Fibroblast of upper back skin (primary cell): ENCODE data around the gene TMUB1.
A peak's percentile ranks its signal among the peaks of the same experiment; 100 is the strongest.

Experiments
- DNase-seq: peaks from one replicate; pipeline ENCODE4 v3.0.0-alpha.2; 2013

The TMUB1 gene

DNA sequence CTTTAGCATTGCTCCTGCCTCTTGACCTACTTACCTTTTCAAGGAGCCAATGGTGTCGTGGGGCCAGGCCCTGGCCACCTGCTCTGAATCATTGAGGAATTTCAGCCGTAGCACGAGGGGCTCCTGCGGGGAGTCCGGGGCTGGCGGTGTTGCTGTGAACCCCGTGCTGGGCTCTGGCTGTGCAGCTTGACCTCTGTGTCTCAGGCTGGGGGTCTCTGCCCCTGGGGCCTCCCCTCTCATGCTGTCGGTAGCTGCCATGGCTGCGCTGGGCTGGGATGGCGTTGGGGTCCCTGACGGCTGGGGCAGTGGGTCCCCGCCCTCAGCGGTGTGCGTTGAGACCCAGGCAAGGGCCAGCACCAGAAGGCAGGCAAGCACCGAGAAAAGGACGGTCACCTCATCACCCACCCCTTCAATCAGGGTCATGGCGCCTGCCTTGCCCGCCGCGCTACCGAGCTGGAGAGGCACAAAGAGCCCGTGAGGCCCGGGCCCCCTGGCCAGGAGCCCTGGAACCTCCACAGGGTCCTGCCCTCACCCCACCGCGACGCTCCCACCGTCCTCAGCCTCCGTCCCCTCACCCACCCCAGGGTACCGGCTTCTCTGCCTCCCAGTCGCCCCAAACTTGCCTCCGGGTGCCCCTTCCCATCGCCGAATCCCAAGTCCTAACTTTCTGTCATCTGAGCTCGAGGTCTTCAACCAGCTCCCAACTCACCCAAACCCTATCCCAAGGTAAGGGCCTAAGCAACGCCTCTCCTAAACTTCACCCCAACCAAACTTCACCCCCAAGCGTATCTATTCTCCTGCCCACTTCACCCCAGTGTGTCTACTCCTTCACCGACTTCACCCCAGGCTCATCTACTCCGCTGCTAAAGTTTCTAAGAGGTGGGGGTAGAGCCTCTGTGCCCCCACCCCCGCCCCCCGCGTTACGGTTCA, 887 bp downstream of the TMUB1 start:
- DNase-seq, result no peak

DNA sequence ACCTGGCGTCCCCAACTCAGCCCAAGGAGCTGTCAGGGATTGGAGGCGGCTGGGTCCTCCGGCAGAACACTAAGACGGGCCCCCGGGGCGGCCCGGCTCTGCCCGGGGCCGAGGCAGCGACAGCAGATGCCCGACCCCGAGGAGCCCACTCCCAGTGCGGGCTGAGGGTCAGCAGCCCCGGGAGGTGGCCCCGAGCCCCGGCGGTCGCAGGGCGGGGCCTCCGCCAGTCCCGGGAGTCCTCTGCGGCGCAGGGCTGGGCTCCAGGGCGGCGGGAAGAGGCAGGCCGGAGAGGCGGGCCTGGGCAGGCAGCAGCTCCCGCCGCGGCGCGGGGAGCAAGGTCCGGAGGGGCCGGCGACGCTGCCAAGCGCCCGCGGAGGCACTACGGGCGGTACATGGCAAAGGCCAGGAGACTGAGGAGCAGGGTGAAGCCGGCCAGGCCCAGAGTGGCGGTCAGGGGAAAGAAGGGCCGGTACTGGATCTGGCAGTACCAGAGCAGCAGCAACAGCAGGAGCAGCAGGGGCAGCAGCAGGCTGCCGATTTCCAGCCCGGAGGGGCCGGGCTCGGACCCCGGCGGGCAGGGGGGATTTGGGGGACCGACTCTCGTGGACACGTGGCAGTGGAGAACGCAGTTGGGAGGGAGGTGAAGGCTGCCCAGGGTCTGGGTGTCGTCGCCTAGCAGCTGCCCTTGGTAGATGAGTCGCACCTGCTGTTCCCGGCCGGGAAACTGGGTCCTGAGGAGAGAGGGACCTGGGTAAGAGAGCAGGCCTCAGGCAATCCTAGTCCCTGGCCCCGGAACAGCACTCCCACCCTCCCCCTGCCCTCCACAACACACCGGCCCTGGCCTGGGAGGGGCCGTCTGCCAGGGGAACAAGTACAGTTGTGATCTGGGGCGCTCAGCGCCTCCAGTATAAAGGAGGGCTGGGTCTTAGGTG, 1.9 kb downstream of the TMUB1 start:
- no peak for DNase-seq

DNA sequence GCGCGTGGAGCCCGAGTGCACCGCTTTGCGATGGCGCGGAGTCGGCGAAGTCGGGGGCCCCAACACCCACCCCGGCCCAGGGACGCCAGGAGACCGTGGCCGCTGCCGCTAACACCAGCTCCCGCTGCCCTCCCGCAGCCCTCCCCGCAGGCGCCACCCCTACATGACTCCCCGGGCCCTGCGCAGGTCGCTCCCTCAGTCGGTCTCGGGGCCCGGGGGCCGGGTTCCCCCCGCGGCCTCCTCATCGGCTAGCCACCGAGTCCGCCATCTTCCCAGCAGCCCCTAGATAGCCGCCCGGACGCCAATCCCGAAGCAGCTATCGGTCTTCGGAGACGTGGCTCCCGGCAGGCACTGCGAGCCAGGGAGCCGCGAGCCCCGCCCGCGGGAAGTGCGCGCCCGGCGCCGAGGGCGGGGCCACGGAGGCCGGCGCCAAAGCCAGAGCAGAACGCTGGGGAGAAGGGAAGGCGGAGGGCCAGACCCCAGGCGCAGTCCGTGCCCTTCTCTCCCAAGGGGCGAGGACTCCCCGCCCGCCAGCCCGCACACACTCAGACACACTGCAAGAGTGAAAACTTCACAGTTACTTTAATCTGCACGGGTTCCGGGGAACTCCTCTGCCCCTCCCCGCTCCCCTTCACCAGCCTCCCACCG, 2.6 kb downstream of the TMUB1 start, which contains the start of gene FASTK:
TSS of gene FASTK (minus strand) at position 288 of the 648 bp plus-strand sequence. CDS start at position 245, 43 bp downstream.
- DNase-seq, result peak; percentile 90

DNA sequence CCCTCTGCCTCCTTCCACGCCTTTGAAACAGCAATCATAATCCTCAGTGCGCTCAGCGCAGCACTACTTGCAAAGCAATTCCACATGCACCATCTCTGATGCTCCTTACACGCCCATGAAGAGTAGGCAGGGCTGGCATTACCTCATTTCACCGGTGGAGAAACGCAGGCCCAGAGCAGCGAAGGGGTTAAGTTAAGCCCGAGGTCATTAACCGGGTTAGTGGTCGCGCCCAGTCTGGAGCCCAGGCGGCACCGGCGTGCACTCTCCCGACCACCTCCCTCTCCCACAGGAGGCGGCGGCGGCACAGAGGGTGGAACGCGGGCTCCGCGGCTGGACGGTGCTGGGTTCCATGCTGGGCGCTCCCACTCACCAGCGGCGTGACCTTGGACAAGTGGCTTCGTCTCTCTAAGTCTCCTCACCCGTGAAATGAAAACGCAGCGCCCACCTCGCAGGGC, 3.2 kb downstream of the TMUB1 start:
- DNase-seq, result no peak

DNA sequence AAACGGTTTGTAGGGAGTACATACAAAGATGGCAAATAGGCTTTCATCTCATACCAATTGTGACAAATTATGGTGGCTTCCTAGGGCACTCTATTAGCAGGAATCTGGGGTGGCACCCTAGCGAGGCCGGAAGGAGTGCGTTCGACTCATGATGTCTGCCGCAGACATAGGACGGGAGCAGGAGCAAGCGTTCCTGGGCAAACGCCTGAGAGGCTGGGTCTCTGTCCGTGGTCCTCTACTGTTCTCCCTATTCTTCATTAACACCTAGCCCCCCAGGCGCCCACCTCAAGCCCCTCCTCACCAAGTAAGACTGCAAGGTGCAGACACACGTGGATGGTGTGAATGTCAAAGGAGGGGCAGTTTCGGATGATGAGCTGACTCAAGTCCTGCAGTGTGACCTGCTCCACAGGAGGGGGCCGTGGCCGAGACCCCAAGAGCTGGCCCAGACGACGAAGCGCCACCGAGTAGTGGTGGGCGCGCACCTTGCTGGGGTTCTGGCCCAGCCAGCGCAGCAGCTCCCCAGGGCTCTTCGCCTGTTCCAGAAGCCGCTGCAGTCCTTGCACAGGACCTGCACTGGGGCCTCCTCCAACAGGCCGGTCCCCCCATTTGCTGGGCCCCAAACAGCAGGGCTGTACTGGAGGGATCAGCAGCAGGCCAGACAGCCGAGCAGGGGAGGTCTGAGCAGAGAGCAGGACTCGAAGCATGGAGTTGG, 3.9 kb downstream of the TMUB1 start:
- DNase-seq, result no peak

DNA sequence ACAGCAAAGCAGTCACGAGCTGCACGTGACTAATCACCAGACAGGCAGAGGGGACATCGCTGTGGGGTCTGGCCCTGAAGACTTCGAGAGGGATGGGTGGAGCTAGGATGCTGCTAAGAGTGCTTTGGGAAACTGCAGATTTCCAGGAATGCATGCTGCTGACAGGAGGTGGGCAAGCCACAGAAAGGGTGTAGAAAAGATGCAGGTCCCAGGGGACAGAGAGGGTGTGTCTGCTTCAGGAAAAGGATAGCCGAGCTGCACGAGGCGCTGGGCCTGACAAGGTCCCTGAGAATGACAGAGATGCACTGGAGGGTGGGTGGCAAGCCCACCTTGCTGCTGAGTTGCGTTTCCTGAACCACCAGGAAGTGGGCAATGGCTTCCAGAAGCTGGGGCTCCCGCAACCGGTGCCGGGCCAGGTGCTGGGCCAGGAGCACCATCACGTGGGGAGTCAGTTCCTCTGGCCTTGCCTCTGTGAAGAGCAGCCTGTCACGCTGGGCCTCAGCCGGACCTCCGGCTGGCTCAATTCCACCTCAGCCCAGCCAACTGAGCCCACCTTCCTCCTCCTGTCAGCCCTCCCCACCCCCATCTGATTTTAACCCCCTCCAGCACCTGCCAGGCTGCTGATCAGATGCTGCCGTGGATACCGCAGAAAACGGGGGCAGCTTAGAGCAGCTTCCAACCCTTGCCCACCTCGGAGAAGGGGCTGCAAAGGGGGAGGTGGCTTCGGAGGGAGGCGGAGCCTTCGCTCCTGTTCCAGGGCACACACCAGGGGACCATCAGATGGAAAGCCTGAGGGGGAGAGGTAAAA, 4.9 kb downstream of the TMUB1 start:
- DNase-seq, result peak; percentile 59

DNA sequence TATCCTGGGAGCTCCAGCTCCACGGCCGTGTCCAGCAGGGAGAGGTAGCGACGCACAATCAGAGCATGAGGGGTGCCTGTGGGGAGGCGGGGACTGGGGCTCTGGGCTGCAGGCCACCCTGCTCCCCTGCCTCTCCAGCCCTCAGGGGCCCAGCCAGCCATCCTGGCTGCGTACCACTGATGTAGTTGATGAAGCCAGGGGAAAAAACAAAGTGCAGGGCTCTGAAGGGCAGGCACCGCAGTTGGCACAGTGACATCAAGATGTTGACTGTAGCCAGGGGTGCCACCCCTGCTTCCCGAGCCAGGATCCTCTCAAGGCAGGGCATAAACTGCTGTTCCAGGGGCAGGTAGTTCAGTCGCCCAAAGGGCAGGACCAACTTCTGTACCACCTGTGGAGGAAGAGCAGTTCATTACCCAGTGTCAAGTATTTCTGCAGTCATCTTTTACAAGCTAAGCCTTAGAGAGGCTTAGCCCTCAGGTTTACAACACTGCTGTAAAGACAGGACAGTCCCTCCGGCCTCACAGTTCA, 5.5 kb downstream of the TMUB1 start:
- DNase-seq, result no peak

DNA sequence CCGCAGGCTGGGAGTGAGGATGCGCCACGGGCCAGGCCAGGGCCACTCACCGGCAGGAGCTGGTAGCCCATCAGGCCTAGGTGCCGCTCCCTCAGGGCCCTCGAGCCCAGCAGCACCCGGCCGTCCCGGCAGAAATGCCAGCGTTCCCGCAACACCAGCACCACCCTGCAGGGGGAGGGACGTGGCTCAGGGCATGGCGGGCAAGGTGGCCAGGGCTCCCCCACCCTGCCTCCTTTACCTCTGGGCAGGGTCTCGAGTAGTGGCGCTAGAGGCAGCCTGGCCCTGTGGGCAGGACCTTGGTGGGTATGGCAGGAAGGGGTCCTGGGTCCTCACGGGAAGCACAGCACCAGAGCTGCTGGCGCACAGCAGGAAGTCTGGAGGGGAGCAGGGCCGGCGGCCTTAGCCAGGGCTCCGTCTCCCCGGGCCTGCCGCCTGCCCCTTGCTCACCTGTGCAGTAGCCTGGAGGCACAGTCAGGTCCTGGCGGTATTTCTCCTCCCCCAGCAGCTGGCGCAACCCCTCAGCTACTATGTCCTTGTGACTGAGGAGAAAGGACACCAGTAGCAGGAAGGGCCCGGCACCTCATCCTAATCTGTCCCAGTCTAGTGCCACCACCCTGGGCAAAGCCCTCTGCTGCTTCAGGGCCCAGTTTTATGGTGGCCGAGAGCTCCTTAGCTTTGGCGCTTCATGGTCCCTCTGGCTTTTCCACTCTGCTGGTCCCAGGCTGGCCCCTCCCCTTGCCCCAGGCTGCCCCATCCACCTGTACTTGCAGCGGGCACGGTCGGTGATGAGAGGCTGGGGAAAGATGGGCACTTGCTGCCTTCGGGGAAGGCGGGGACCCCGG, 6.2 kb downstream of the TMUB1 start:
- no peak for DNase-seq

DNA sequence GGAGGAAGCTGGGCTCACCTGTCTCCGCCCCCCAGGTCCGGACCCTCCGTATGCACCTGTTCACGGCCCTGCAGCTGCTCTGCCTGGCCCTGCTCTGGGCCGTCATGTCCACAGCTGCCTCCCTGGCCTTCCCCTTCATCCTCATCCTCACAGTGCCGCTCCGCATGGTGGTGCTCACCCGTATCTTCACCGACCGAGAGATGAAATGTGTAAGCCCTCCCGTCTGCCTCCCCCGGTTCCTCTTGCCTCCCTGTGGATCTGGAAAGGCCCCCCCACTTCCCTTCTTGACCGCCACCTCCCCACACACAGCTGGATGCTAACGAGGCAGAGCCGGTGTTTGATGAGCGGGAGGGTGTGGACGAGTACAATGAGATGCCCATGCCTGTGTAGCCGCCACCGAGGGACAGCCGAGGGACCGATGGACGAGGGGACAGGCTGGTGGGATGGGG, 7.3 kb downstream of the TMUB1 start:
- no peak for DNase-seq

DNA sequence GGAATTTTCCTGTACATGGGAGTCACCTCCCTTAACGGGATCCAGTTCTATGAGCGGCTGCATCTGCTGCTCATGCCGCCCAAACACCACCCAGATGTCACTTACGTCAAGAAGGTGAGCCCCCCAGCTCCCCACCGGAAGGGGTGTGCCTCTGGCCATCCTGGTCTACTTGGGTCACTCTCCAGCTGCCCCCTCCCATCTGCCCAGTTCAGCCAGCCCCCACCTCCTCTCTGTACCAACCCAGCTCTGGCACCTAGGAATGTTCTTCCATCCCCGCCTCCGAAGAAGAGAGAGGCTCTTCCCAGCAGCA, 7.7 kb downstream of the TMUB1 start:
- no peak for DNase-seq

DNA sequence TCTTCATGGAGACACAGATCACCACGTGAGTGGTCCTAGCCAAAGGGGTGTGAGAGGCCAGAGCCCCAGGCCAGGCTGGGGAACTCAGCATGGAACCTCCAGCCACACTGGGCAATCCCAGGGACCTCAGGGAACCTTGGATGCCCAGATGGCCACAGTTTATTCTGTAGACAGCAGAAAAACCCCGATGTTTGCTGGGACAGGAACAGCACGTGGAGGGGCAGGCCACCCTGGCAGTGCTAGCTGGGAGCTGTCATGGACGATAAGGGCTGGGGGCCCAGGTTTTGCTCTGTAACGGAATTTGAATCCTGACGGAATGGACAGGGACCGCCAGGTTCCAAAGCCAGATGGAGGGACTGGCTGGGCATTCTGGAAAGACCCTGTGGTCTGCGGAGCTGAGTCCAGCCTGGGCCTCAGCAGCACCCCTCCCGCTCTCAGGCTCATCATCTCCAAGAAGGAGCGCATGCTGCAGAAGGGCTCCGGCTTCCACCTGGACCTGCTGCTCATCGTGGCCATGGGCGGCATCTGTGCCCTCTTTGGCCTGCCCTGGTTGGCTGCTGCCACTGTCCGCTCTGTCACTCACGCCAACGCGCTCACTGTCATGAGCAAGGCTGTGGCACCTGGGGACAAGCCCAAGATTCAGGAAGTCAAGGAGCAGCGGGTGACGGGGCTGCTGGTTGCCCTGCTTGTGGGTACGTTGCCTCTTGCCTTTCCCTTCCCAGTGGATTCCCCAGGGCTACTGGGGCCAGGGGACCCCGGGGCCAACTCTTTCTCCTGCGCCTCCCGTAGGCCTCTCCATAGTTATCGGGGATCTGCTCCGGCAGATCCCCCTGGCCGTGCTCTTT, 8.3 kb downstream of the TMUB1 start:
- DNase-seq, result no peak

DNA sequence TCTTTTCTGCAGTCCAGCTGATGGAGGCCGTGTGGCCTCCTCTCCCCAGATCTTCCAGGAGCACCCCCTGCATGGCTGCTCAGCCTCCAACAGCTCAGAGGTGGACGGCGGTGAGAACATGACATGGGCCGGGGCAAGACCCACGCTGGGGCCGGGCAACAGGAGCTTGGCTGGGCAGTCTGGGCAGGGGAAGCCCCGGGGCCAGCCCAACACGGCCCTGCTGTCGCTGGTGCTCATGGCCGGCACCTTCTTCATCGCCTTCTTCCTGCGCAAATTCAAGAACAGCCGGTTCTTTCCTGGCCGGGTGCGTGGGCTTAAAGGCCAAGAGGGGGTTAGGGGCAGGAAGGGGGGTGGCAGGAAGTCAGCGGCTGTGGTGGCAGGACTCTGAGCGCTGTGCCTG, 9.3 kb downstream of the TMUB1 start:
- no peak for DNase-seq

DNA sequence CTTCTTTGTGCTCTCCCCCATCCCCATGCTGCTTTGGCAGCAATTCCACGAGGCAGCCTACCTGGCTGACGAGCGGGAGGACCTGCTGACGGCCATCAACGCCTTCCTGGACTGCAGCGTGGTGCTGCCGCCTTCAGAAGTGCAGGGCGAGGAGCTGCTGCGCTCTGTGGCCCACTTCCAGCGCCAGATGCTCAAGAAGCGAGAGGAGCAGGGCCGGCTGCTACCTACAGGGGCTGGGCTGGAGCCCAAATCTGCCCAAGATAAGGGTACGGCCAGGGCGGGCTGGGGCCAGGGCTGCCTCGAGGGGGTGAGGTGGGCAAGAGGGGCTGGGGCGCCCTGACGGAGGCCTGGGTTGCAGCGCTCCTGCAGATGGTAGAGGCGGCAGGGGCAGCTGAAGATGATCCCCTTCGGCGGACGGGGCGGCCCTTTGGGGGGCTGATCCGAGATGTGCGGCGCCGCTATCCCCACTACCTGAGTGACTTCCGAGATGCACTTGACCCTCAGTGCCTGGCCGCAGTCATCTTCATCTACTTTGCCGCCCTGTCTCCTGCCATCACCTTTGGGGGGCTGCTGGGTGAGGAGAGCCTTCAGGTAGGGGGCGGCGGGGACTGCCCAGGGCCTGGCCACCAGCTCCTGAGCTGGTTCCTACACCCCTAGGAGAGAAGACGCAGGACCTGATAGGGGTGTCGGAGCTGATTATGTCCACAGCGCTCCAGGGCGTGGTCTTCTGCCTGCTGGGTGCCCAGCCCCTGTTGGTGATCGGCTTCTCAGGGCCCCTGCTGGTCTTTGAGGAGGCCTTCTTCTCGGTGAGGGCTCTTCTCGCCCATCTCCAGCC, 12.0 kb downstream of the TMUB1 start:
- DNase-seq, result no peak

DNA sequence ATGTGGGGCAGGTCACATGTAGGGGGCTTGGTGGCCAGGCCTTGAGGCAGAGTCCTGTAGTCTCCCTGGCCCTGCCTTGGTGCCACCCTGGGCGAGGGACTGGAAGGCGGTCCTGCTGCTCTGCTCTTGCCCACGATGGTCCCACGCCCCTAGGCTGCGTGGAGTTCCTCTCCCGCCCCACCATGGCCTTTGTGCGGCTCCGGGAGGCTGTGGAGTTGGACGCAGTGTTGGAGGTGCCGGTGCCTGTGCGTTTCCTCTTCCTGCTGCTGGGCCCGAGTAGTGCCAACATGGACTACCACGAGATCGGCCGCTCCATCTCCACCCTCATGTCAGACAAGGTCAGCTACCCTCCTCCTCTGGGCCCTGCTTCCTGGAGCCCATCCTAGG, 12.7 kb downstream of the TMUB1 start:
- no peak for DNase-seq

DNA sequence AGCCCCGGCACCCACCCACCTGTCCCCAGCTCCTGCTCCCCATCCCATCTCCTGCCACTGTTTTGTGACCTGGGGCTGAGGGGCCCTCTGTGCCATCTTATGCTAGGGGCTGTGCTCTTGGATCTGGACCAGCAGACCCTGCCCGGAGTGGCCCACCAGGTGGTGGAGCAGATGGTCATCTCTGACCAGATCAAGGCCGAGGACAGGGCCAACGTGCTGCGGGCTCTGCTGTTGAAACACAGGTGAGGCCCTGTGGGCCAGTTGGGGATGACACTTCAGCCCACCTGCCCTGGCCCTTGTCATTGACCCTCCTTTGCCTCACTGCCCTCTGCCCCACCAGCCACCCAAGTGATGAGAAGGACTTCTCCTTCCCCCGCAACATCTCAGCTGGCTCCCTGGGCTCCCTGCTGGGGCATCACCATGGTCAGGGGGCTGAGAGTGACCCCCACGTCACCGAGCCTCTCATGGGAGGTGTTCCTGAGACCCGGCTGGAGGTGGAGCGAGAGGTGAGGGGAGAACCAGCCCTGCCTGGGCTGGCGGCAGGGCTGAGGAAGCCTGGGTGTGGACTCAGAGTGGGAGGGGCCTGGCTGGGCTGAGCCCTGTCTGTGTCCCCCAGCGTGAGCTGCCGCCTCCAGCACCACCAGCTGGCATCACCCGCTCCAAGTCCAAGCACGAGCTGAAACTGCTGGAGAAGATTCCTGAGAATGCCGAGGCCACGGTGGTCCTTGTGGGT, 13.3 kb downstream of the TMUB1 start:
- DNase-seq, result no peak

DNA sequence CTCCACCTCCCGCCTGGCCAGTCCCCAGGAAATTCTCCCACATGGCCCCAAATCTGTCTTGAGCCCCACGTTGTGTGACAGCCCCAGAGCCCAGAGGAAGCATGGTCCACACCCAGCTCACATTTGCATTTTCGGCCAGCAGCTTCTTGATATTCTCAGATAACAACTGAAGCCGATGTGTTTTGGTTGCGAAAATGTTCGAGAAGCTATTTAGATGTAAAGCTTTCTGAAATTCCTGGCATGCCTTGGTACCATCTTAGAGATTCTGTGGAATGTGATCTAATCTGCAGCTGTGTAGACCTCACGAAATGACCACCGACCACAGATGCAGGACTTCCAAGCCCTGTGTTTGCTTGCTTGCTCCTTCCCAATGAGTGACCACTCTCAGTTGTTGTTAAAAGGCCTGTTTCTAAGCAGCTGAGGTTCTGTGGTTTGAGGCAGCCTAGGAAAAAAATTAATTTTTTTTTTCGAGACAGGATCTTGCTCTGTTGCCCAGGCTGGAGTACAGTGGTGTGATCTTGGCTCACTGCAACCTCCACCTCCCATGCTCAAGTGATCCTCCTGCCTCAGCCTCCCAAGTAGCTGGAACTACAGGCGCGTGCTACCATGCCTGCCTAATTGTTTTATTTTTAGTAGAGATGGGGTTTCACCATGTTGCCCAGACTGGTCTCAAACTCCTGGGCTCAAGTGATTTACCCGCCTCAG, 15.1 kb downstream of the TMUB1 start:
- DNase-seq, result peak; percentile 47
